HG03060 (cell line): Measurements from ENCODE around the gene C5AR2.
"Not testable (repeated sequence)": the region's sequence is repeated elsewhere in the genome, so short reads cannot be mapped to it uniquely, and the experiment has no call there.

Source experiments
- ATAC-seq: cut with Tn5 transposase; IDR thresholded peaks from one replicate; pipeline ENCODE4 v1.9.1; 2021; ENCODE audit warnings: low read depth, moderate number of reproducible peaks; ENCODE audit not compliant: unreplicated experiment

Gene C5AR2

GRCh38 chr19:47357788-47358680 lies 26.1 kb downstream of the C5AR2 start:
- no peak for ATAC-seq

- no peak for ATAC-seq
These were observed 27.0 kb downstream of the C5AR2 start for GRCh38 chr19:47358936-47359335.

- no peak for ATAC-seq
These were observed 30.3 kb downstream of the C5AR2 start for GRCh38 chr19:47362321-47362720.

- ATAC-seq = no peak
These were observed 32.0 kb downstream of the C5AR2 start for GRCh38 chr19:47363758-47364531.

- not testable (repeated sequence) for ATAC-seq
These were observed 33.5 kb downstream of the C5AR2 start for GRCh38 chr19:47365455-47365854.

- no peak for ATAC-seq
These were observed 38.2 kb downstream of the C5AR2 start for GRCh38 chr19:47370045-47370611.

- no peak for ATAC-seq
These were observed 39.3 kb downstream of the C5AR2 start for GRCh38 chr19:47371261-47371660.

GRCh38 chr19:47372603-47373002 lies 40.6 kb downstream of the C5AR2 start:
- no peak for ATAC-seq

- ATAC-seq = no peak
These were observed 41.6 kb downstream of the C5AR2 start for GRCh38 chr19:47373246-47374240.

- ATAC-seq = no peak
These were observed 43.1 kb downstream of the C5AR2 start for GRCh38 chr19:47374876-47375693.

GRCh38 chr19:47375694-47376588 lies 44.0 kb downstream of the C5AR2 start:
- no peak for ATAC-seq

- no peak for ATAC-seq
These were observed 44.7 kb downstream of the C5AR2 start for GRCh38 chr19:47376589-47377144.

GRCh38 chr19:47377208-47377701 lies 45.3 kb downstream of the C5AR2 start:
- no peak for ATAC-seq

- ATAC-seq = no peak
These were observed 45.8 kb downstream of the C5AR2 start for GRCh38 chr19:47377801-47378200.

GRCh38 chr19:47378246-47378645 lies 46.3 kb downstream of the C5AR2 start:
- ATAC-seq = no peak

GRCh38 chr19:47379381-47379938 lies 47.5 kb downstream of the C5AR2 start:
- ATAC-seq = no peak

- no peak for ATAC-seq
These were observed 48.6 kb downstream of the C5AR2 start for GRCh38 chr19:47380559-47380958.
